ENCODE data around the gene PDE11A.

PDE11A gene

DNA sequence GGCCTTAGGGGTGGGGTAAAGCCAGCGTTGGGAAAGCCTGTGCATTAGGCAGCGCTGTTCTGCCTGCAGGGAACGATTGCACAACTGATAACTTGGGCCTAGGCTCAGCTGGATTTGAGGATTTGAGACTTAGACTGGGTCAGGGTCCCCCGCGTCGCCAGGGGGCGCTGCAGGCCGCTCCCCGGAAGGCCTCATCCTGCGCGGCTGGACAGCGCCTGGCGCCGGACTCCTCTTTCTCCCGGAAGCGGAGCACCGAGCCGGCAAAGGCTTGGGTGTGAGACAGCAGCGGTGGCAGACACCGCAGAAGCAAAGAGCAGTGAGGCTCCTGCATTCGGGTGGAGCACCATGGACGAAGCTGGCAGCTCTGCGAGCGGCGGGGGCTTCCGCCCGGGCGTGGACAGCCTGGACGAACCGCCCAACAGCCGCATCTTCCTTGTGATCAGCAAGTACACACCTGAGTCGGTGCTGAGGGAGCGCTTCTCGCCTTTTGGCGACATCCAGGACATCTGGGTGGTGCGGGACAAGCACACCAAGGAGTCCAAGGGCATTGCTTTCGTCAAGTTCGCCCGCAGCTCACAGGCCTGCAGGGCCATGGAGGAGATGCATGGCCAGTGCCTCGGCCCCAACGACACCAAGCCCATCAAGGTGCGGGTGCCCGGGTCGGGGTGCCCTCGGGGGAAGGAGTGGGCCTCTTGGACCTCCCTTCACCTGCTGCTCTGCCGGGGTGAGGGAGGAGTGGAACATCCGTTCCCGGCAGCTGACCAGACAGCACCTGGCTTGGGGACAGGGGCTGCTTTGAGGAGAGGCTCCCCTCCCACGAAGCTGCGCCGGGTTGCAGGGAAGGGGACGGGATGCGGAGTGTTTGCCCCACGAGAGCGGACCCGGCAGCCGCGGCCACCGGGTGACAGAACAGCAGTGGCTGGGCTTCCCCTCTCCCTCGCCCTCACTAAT lies 39.9 kb upstream of the PDE11A start, which contains the start of gene RBM45:
Gene RBM45, plus strand, starts transcription at position 236 of the 951 bp plus-strand sequence. Its CDS starts 110 bp downstream, at position 346.
- TF ChIP-seq POLR2AphosphoS5 (IDR thresholded peaks at IDR 0.05; ENCODE audit: low read depth, low read length) (peak; percentile 93), TAF1 (IDR thresholded peaks at IDR 0.05; ENCODE audit: borderline replicate concordance, insufficient read depth, low read length) (peak; percentile 89), SIN3A (IDR thresholded peaks at IDR 0.05; ENCODE audit: borderline replicate concordance, insufficient read depth, low read length) (peak; percentile 93), FOXP2 (optimal IDR thresholded peaks at IDR 0.05; ENCODE audit: borderline replicate concordance, extremely low read depth, extremely low read length, insufficient read depth) (peak; percentile 82)
- TF ChIP-seq, protein P1, sequence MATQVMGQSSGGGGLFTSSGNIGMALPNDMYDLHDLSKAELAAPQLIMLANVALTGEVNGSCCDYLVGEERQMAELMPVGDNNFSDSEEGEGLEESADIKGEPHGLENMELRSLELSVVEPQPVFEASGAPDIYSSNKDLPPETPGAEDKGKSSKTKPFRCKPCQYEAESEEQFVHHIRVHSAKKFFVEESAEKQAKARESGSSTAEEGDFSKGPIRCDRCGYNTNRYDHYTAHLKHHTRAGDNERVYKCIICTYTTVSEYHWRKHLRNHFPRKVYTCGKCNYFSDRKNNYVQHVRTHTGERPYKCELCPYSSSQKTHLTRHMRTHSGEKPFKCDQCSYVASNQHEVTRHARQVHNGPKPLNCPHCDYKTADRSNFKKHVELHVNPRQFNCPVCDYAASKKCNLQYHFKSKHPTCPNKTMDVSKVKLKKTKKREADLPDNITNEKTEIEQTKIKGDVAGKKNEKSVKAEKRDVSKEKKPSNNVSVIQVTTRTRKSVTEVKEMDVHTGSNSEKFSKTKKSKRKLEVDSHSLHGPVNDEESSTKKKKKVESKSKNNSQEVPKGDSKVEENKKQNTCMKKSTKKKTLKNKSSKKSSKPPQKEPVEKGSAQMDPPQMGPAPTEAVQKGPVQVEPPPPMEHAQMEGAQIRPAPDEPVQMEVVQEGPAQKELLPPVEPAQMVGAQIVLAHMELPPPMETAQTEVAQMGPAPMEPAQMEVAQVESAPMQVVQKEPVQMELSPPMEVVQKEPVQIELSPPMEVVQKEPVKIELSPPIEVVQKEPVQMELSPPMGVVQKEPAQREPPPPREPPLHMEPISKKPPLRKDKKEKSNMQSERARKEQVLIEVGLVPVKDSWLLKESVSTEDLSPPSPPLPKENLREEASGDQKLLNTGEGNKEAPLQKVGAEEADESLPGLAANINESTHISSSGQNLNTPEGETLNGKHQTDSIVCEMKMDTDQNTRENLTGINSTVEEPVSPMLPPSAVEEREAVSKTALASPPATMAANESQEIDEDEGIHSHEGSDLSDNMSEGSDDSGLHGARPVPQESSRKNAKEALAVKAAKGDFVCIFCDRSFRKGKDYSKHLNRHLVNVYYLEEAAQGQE (IDR thresholded peaks at IDR 0.05; ENCODE audit: insufficient read depth in 1 of 2, low read depth in 2 of 2, low read length in 2 of 2) = peak; percentile 86 to 92

DNA sequence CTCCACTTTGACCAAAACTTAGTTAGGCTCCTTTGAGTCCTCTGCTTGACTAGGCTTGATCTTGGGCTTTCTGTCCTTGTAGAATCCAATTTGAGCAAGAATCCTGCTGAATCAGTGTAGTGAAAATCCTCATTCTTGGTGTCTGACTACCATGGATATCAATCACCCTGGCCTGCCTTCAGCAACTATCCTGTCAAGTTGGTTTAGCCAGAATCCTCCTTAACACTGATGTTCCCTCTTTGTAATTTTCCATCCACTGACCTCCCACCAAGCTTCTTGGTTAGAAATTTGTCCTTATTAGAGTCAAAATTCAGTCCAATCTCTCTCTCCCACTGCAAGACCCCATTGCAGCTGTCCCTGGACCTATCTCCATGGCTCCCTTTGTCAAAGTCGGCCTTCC lies 39.2 kb upstream of the PDE11A start:
- TF ChIP-seq POLR2AphosphoS5 (IDR thresholded peaks at IDR 0.05; ENCODE audit: low read depth, low read length) (no peak), SIN3A (IDR thresholded peaks at IDR 0.05; ENCODE audit: borderline replicate concordance, insufficient read depth, low read length) (no peak), FOXP2 (optimal IDR thresholded peaks at IDR 0.05; ENCODE audit: borderline replicate concordance, extremely low read depth, extremely low read length, insufficient read depth) (no peak), TAF1 (IDR thresholded peaks at IDR 0.05; ENCODE audit: borderline replicate concordance, insufficient read depth, low read length) (no peak)
- TF ChIP-seq, protein P1 (IDR thresholded peaks at IDR 0.05; ENCODE audit: insufficient read depth in 1 of 2, low read depth in 2 of 2, low read length in 2 of 2) = no peak

DNA sequence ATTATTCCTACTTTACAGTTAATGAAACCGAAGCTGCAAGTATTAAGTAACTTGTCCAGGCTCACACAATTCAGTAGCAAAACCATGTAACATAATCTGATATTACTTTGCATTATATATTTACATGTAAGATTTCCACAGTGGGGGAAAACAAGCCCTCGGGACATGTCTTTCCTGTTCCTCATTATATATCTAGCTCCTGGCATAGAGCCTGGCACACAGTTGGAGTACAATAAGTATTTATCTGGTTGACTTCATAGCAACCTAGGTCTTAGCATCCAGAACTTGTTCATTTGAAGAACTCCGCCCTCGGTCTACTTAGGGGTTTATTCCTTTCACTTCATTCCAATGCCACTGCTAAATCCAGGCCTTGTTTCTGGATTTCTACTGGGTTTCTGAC lies 38.1 kb upstream of the PDE11A start:
- no peak for TF ChIP-seq TAF1 (IDR thresholded peaks at IDR 0.05; ENCODE audit: borderline replicate concordance, insufficient read depth, low read length)
- TF ChIP-seq SIN3A (IDR thresholded peaks at IDR 0.05; ENCODE audit: borderline replicate concordance, insufficient read depth, low read length) = no peak
- TF ChIP-seq, protein P1 (IDR thresholded peaks at IDR 0.05; ENCODE audit: insufficient read depth in 1 of 2, low read depth in 2 of 2, low read length in 2 of 2) = no peak
- TF ChIP-seq FOXP2 (optimal IDR thresholded peaks at IDR 0.05; ENCODE audit: borderline replicate concordance, extremely low read depth, extremely low read length, insufficient read depth) = no peak
- TF ChIP-seq POLR2AphosphoS5 (IDR thresholded peaks at IDR 0.05; ENCODE audit: low read depth, low read length) = no peak

DNA sequence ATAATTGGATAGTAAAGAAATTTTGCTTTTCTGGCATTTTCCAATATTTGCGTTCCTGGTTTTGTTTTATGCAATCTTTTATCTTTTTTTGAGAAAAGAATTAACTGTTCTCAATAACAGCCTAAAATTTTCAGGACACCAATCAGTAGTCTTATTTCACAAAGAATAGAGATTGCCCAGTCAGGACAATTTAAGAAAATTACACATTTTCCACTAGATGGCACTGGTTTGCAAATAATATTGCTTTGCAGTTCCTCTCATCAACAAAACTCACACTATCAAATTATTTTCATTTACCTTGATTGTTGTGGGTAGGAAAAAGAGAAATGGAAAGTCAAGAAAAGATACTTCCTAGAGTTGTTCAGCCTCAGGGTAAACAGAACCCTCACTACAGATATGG lies 37.2 kb upstream of the PDE11A start:
- TF ChIP-seq FOXP2 (optimal IDR thresholded peaks at IDR 0.05; ENCODE audit: borderline replicate concordance, extremely low read depth, extremely low read length, insufficient read depth) (no peak), TAF1 (IDR thresholded peaks at IDR 0.05; ENCODE audit: borderline replicate concordance, insufficient read depth, low read length) (no peak), POLR2AphosphoS5 (IDR thresholded peaks at IDR 0.05; ENCODE audit: low read depth, low read length) (no peak), SIN3A (IDR thresholded peaks at IDR 0.05; ENCODE audit: borderline replicate concordance, insufficient read depth, low read length) (no peak)
- TF ChIP-seq, protein P1 (IDR thresholded peaks at IDR 0.05; ENCODE audit: insufficient read depth in 1 of 2, low read depth in 2 of 2, low read length in 2 of 2) = no peak
